GM21390 (cell line): Measurements from ENCODE around the gene BET1.

Source experiments
- ATAC-seq: cut with Tn5 transposase; IDR thresholded peaks from one replicate; pipeline ENCODE4 v1.9.1; 2021; ENCODE audit not compliant: unreplicated experiment

The BET1 gene

DNA sequence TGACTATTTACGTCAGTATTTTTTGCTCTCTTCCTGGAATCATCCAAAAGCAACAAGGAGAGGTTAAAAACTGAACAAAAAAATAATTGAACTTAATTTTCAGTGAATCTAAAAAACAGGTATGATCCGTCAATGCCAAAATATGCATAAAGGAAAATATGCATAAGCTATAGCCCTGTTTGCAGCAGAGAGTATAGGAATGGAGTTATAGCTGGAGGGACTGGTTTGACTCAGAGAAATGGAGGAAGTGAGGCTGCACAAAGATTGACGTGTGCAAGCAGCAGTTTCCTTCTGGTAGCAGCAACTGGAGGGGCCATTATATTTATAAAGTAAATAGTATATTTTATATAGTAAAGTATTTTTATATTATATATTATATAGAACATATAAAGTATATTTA is 45.5 kb downstream of the BET1 start:
- no peak for ATAC-seq

DNA sequence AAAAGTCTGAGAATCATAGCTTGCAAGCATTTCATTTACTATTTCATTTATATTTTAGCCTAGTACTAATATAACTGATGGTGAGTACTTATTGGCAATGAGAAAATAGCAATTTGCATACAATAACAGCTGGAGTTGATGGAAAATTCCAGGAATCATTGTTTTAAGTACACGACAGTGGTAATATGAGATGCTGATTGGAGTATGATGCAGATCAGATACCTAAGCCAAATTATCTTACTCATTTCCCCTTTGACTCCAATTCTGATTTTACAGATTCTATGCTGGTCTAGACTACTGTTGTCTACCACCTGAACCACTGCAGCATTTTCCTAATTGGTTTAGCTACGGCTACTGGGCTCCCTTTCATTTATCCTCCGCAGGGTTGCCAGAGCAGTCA is 45.9 kb downstream of the BET1 start:
- ATAC-seq, result no peak

DNA sequence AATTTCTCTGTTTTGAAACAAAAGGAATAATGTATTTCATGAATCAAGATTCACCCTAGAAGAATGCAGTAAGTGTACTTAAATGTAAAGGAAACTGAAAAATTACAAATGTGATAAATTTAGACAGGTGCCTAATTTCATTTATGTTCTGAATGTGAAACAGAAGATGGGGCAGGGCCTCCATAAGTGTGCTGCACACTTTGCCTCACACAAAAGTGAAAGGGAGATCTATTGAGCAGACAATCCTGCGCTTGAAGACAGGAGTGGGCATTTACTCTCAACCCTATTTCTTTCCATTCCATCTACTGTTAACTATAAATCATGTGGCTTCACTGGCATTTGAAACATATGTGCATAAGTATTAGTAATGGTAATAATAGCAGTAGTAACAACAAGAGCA is 46.4 kb downstream of the BET1 start:
- ATAC-seq, result peak; percentile 56

DNA sequence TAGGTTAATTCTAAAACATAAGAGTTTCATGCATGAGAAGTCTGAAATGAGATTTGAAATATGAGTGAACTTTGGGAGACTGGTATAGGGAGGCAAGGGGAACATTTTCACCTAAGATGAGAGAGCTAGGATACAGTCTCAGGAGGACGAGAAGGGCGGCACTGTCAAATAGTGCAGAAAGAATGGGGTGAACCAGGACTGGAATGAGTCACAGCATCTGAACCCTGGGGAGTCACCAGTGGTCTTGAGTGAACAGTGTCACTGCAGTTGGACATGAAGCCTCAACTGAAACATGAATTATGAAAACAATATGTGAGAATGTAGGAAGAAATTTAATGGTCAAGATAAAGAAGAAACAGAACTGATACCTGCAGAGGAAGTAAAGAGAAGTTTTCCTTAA is 48.9 kb downstream of the BET1 start:
- ATAC-seq, result peak; percentile 72

DNA sequence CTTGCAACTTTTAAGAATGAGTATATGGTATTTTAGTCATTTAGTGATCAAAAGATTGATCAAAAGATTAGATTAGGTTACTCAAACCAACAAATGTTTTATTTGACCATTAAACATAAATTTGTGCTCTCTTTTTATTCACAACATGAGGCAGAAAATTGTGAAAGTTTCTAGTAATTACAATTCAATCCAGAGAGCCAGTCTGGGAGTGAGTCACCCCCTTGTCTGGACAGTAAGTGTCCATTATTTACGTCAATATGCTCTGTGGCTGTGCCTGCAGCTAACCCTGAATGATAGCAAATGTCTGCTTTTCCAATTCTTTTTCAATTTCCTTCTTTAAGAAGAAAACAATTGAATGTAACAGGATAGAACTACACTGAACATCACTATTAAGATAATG is 54.7 kb downstream of the BET1 start:
- no peak for ATAC-seq

DNA sequence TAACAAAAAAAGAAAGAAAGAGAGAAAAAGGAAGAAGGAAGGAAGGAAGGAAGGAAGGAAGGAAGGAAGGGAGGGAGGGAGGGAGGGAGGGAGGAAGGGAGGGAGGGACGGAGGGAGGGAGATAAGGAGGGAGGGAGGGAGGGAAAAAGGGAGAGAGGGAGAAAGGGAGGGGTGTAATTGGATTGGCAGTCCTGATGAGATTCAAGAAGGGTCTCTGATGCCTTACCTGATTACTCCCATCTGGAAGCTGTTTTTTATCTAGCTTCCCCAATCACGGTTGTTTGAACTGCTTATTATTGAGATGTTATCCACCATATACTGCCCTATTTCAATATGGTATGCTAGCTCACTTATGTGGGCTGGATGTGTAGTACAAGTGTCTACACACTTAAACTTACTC is 55.3 kb downstream of the BET1 start:
- no peak for ATAC-seq

DNA sequence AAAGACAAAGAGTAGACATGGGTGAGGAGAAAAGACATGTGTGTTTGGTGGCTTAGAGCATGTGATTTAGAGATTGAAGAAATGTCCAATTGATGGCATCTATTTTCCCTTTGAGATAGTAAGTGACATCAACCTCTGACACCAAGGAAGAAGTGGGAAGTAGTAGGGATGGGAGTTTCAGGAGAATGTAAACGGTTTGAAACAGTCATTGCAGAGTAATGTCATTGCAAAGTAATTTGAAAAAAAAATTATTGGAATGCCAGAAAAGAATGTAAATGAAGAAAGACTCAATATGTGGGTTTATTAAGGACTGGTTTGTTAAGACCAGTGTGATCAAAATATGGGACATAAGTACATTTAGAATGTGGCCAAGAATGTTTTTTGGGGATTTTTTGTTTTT is 56.0 kb downstream of the BET1 start:
- ATAC-seq, result no peak

DNA sequence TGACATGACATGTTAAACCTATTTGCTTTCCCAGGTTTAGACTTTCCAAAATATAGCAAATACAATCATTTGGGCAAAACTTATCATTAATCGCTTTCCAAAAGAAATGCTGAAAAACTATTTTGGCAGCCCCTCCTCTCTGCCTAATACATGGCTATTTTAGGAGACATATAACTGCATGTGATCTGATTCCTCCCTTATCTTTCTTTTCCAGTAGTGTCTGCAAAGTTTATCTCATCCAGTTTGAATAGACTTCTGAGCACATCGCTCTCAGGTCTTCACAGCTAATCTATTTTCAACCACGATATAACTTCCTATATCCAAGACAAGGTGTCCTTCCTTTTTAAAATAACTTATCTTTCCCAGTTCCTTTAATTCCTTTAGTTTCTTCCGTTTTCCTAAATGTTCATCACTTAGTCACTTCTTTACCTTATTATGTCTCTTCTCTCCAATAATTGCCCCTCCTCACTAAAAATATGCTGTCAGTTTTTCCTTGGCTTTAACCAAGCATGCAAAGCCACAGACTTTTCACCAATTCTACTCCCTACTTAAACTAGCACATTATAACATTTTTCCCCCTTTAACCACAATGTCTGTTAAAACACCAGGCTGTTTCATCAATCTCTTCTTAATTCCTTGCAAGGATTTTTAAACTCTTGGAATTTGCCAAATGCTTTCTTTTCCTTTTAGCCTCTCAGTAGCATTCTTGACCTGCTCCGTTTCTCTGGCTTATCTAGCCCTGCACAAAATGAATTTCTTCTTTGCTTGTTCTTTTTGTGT is 58.2 kb downstream of the BET1 start:
- ATAC-seq, result no peak

DNA sequence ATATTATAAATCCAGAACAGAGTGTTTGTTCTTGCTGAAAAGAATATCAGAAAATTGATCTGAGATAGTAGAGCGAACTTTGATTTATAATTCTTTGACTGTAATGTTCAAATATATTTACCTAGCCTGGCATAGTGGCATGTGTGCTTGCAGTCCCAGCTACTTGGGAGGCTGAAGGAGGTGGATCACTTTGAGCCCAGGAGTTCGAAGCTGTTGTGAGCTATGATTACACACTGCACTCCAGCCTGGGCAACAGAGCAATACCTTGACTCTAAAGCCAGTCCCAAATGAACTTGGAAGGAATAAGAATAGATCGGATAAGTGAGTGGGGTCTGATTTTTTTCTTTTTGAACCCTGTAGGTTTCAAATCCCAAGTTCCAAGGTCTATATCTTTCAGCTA is 59.1 kb downstream of the BET1 start:
- ATAC-seq, result no peak

DNA sequence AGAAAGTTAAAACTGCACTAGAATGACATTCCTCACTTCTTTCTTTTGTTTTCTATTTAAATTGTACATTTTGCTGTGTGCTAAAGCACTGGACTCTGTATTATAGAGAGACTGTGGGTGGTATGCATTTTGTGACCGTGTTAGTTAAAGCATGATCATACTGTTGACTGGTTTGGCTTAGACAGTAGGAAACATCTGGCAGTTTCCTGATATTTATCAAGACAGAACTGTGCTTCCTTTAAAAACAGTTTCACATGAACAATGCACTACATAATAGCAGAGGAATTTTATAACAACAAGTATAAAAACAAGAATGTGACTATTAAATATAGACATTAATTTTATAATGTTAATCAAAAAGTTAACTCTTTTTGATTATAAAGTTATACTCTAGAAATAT is 59.5 kb downstream of the BET1 start:
- no peak for ATAC-seq

DNA sequence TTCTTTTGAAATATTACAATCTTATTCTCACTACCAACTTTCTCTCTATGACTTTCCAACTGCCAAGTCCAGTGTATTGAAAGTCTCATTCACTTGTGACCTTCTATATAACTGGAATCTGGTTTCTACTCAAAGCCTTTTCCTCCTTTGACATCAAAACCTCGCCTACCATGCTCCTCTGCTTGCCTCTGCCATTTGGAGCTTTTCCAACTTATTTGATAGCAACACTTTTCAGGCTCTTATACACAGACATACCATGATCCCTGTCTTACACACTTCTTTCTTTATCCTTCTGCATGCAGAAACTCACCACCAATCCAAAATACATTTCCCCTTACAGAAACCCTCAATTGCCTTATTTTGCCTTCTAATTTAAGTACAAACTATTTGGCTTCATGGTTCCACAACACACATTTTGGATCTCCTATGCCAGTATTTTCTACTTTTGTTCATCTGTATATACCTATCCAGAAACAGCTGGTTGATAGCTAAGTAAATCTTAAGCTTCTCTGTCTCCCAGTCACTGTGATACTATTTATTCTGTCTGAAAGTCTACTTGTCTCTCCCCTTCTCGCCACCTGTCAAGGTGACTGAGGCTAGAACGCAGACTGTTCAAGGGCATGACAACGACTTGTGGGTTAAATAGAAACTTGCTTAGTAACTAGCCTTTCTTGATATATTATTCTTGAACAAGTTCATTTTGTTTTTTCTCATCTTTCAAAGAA is 60.2 kb downstream of the BET1 start:
- no peak for ATAC-seq
